ENCODE measurements around the gene TIGIT.

DNA sequence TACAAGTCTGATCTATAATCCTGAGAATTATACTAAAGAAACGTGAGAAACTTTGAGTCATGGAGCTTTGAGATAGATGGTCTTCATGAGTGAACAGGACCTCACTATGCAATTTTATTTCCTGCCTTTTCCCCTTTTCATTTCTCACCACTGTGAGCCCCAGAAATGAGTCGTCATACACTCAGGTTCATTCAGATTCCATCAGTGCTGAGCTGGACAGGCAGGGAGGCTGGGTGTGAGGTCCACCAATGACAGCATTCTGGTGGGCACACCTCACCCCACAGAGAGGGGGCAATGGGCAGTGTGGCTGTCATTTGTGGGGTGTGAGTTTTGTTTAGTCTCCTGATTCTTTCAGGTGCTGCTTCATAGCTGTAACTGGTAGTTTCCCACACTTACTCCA is 16.9 kb downstream of the TIGIT start:
- TF ChIP-seq, protein P1, sequence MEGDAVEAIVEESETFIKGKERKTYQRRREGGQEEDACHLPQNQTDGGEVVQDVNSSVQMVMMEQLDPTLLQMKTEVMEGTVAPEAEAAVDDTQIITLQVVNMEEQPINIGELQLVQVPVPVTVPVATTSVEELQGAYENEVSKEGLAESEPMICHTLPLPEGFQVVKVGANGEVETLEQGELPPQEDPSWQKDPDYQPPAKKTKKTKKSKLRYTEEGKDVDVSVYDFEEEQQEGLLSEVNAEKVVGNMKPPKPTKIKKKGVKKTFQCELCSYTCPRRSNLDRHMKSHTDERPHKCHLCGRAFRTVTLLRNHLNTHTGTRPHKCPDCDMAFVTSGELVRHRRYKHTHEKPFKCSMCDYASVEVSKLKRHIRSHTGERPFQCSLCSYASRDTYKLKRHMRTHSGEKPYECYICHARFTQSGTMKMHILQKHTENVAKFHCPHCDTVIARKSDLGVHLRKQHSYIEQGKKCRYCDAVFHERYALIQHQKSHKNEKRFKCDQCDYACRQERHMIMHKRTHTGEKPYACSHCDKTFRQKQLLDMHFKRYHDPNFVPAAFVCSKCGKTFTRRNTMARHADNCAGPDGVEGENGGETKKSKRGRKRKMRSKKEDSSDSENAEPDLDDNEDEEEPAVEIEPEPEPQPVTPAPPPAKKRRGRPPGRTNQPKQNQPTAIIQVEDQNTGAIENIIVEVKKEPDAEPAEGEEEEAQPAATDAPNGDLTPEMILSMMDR (conservative IDR thresholded peaks at IDR 0.05), result no peak
- TF ChIP-seq EZH2 (IDR thresholded peaks at IDR 0.05; ENCODE audit: low read depth), result no peak

Data from PC-9 (cell line).